Measurements from ENCODE around the gene ZFP36L1.
A peak's percentile ranks its signal among the peaks of the same experiment; 100 is the strongest.
"Not testable (repeated sequence)": the region's sequence is repeated elsewhere in the genome, so short reads cannot be mapped to it uniquely, and the experiment has no call there.

The ZFP36L1 gene

DNA sequence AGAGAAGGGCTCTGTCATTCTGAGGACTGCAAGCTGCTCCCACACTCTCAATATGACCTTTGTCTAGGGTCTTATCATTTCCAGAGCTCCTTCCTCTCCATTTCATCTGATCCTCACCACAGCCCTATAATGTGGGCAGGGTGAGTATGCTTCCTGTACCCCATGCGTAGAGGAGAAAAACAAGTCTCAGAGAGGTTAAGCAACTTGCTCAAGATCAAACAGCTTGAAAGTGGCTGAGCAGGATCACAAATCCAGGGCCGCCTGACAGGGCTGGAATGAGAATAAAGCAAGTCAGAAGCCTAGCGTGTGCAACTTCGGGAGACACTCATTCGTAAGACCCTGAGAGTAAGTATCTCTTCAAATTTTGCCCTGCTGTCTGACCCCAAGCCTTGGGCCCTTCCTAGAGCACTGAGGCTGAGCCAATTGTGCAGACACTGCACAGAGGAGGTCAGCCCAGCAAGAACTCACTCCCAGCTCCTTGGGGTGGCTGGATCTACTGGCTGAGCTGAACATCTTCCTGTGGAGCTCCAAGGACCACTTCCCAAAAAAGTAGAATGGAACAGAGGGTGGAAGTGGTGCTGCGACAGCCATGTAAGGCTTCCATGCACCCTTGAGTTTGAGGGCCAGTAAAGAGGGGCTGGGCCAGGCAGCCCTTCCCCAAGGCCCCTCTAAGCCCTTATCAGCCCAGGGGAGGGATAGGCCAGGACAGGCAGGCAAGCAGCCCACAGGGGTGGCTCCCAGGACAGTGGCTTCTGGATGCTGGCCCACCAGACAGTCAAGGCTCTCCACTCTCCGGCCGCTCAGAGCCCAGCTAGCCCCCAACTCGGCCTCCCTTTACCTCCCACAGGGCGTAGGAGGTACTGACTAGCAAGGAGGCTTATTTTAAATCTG, 10.5 kb downstream of the ZFP36L1 start:
- DNase-seq = peak; percentile 81

GRCh38 chr14:68781161-68782021, 11.5 kb downstream of the ZFP36L1 start:
- DNase-seq = peak; percentile 79

DNA sequence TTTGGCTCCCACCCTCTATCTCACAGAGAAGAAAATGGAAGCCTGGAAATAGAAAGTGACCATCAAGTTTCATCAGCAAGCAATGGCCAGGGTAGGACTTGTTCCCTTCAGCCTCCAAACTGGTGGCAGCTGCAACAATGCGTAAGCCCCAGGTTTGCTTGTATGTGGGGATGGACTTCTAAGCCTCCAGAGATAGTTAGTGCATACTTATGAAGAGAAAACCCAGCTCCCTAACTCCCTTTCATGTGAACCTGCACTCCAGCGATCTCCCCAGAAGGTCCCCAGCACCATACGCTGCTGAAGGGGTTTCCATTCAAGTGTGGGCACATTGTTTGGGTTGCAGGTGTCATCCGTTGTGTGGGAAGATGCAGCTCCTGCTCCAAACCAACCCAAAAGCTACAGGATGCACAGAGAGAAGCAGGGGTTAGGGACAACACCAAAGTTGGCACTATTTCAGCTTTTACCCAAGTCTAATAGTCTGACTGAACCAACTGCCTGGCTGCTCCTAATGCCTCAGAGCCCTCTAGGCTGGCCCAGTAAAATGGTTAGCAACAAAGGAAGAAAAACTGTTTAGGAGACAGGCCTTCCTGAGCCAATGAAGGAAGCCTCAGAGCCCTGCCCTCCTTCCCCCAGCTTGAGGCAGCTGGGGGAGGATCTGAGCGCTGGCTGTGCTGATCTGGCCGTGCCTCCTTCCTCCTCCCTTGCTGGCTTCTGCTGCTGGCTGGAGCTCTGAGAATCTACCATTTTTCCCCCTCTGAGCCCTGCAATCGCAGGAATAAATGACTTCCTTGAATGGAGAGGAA, 12.3 kb downstream of the ZFP36L1 start:
- DNase-seq = peak; percentile 33

DNA sequence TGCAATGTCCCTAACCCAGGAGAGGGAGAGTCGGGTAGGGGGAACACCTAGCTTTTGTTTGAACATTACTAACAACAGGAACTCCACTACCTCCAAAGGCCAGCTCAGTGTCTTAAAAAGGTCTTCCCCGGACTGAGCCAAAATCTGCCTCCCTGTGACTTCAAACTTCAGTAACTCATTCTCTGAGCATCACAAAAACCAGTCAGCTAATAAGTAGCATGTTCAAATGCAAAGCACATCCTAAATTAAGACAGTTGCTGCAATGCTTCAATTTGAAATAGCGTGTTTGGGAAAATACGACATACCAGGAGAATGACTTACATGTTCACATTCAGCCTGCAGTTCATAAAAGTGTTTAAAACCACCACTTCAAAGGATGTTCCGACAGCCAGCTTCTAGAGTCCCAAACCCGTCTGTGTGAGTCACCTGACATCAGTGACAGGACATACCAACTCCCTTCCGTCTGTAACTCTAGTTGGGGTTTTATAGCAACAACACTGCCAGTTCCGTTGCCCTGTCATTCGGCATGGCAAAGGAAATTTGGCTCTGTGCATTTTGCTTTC, 13.0 kb downstream of the ZFP36L1 start:
- peak; percentile 79 for DNase-seq

DNA sequence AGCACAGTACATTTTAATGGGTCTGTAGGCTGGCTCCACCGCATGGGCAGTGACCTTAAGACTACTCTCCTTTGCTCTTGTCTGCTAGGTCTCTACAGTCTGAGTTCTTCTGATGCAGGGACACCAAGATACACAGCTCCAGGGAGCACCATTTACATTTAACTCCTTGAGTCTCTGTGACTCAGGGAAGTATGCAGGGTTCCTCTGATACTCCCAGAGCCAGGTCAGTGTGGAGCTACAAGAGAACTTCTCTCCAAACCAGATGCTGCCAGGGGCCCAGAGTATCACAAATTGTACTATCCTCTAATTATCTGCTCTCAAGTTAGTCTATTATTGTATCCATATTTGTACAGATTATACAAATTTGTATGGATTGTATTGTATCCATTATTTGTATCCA, 15.2 kb downstream of the ZFP36L1 start:
- no peak for DNase-seq

DNA sequence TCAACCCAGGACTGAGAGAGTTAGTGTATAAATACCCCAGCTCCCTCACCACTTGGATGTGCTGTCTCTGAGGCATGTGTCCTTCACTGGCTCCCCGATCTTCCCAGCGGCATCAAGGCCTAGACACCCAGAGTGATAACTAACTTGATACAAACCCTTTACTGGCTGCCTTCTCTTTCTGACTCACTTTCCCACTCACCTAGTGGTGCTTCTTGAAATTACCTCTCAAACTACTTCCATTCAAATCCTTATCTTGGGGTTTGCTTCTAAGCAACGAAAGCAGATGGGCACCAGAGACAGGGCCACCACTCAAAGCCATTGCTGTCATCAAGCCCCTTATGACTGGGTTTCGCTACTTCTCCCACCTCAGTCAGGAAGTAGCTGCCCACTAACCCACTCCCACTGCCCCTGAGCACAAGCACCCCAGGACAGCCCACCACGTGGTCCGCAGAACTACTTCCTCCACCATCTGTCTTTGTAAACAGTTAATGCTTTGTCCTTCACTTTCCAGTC, 17.2 kb downstream of the ZFP36L1 start:
- DNase-seq = no peak

GRCh38 chr14:68774771-68775613, 17.9 kb downstream of the ZFP36L1 start:
- DNase-seq = no peak

GRCh38 chr14:68772761-68773381, 20.0 kb downstream of the ZFP36L1 start:
- DNase-seq = no peak

DNA sequence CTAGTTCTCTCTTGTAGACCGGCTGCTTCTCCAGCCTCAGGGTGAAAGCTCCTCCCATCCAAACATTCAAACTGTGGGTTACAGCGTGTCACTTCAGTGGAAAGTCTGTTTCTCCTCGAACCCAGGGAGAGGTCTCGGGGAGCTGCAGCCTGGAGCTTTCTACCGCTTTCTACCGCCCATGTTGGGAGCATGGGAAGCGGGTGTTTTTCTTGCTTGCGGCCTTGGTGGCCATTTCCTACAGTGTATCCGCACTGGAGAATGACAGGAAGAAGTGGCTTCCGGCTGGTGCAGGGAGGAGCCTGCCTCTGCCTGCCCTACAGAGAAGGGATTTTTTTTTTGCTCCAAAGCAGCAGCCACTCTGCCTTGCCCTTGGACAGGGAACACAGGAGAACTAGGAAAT, 21.2 kb downstream of the ZFP36L1 start:
- peak; percentile 41 for DNase-seq

DNA sequence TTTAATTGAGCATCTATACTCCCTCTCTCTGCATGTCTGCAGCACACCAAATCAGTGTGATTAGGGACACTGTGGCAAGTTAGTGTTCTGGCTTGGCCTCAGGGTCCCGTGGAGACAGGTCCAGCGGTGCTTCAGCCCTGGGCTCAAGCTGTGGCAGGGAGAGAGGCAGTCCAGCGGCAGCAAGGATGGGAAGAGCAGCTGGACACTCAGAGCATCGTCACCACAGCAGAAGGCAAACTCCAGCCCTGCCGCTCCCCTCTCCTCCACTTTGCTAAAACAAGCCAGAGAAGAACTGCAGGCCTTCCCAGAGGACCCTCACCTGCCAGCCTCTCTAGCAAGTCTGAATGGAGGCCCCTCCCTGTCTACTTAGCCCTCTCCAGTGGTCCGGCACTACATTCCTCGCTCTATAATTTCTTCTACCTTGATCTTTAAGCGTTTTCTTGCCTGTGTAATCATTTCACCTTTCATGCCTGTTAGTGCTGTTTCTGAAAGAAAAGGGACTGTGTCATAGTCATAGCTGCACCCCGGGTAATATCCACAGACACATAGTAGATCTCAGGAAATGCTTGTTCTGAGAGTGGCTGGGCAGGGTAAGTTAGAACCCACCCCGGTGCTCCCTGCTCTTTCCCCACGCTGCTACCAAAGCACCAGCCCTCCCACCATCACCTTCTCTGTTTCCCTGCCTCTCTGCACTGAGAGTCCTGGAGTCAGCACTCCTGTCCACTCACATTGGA, 22.1 kb downstream of the ZFP36L1 start:
- no peak for DNase-seq

DNA sequence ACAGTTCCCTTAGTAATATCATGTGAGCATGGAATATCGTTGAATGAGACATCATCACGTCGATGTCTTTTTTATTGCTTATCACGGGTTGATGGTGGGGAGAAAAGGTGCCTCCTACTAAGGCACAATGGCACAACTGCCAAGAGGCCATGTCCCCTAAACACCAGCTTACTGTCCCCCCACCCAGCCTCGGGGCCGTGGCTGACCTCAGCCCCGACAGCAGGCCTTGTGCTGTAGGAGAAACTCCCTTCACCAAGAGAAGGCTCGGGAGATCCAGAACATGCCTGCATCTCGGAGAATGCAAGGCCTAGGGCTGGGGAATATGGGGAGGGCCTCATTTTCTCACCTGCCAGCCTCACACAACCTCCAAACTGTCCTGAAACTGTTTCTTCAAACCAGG, 22.8 kb downstream of the ZFP36L1 start:
- no peak for DNase-seq

- no peak for DNase-seq
These were observed 24.6 kb downstream of the ZFP36L1 start for GRCh38 chr14:68768316-68768715.

DNA sequence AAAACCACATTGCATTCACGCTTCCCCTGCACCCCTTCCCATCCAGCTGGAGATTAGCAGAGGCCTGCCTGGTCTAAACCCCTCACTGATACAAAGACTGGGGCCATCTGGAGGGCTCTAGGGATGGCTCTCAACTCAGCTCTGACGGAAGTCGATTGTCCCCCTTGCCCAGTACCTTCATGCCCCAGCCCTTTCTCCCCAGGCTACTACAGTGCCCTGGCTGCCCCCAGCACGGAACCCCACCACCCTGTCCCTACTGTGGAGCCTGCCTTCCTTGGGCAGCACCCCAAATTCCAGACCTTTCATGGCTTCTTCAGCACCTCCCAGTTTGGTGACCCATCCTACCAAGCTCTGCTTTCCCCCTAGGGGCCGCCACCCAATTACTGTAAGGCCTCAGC, 25.6 kb downstream of the ZFP36L1 start:
- DNase-seq = no peak

GRCh38 chr14:68766299-68767247, 26.3 kb downstream of the ZFP36L1 start:
- DNase-seq = no peak

- not testable (repeated sequence) for DNase-seq
These were observed 29.0 kb downstream of the ZFP36L1 start for GRCh38 chr14:68763843-68764242.

GRCh38 chr14:68762953-68763764, 29.7 kb downstream of the ZFP36L1 start:
- DNase-seq = no peak

DNA sequence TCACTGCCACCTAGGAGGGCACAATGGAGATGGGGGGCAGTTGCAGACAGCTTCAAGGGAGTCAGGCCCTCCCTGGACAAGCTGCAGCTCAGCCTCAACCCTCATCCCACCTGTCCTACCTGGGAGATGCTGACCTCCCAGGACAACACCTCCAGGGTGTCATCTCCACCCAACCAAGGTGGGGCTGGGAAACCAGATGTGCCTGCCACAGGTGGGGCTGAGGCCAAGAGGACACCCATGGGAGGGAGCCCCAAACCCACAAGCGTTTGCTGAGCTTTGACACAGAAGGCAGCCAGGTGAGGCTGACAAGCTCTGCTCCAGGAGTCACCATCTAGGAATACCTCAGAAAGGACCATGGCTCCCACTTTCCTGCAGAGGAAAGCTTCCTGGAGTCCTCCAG, 31.5 kb downstream of the ZFP36L1 start:
- no peak for DNase-seq

DNA sequence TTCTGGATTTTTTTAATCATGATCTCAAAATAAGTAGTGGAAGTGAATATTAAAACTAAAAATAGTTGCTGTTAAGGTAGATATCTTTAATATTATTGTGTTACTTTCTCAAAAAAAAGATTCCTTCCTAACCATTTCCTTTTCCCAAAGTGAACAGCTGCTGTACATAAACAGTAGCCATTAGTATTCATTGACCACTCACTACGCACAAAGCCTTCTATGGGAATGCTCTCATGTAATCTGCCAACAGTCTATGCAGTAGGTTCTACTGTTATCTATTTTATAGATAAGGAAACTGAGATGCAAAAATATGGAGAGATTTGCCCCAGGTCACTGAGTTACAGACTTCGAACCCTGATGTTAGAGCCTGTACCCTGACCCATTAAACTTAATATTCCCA, 32.1 kb downstream of the ZFP36L1 start:
- no peak for DNase-seq

Data from central memory CD4-positive, alpha-beta T cell (primary cell).